ENCODE data around the gene TBC1D5. TPM values are rescaled to one million over a fixed set of nuclear protein-coding genes. Genes with fewer than 3 reads are reported as not detected.
"Not testable (repeated sequence)": the region's sequence is repeated elsewhere in the genome, so short reads cannot be mapped to it uniquely, and the experiment has no call there.

TBC1D5 gene
- total RNA-seq, 1 experiment from 2014 or later, result 59.4 TPM

- DNase-seq, result no peak
- Histone ChIP-seq H3K9me3 (replicated peaks) (no peaks in the 10 kb centered on the region), H3K27ac (no peak overlapping the region), H3K36me3 (no peaks in the 10 kb centered on the region), H3K4me1 (no peaks in the 10 kb centered on the region), H3K27me3 (no peaks in the 10 kb centered on the region), H3K4me3 (no peak overlapping the region)
Observed at GRCh38 chr3:17129556-17129955, 612.9 kb downstream of the TBC1D5 start.

GRCh38 chr3:17128671-17129070 is 613.8 kb downstream of the TBC1D5 start:
- H3K4me1 ChIP-seq; H3K27ac ChIP-seq; H3K36me3 ChIP-seq; H3K4me3 ChIP-seq; DNase-seq; H3K9me3 ChIP-seq (replicated peaks); H3K27me3 ChIP-seq: not testable (repeated sequence)

GRCh38 chr3:17125738-17126442 is 616.5 kb downstream of the TBC1D5 start:
- H3K4me1 ChIP-seq, result no peaks in the 10 kb centered on the region
- H3K9me3 ChIP-seq (replicated peaks), result no peaks in the 10 kb centered on the region
- no peaks in the 10 kb centered on the region for H3K36me3 ChIP-seq
- H3K27me3 ChIP-seq, result no peaks in the 10 kb centered on the region
- DNase-seq, result no peak
- H3K27ac ChIP-seq, result no peak overlapping the region
- no peak overlapping the region for H3K4me3 ChIP-seq

DNA sequence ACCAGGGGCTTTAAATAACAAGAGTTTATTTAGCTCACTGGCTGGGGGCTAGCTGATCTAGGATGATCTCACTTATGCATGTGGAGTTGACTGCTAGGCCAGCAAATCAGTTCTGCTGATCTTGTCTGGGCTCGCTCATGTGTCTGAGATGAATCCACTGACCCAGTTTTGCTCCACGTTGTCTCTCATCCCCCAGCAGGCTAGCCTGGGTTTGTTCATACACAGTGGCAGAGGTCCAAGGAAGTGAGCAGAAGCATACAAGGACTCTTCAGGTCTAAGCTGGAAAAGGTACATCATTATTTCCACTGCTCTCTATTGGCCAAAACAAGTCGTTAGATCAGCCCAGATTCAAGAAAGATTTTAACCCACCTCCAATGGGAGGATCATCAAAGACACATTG is 619.7 kb downstream of the TBC1D5 start:
- H3K9me3 ChIP-seq (replicated peaks), result no peaks in the 10 kb centered on the region
- no peaks in the 10 kb centered on the region for H3K27me3 ChIP-seq
- DNase-seq, result no peak
- no peak overlapping the region for H3K4me3 ChIP-seq
- no peaks in the 10 kb centered on the region for H3K36me3 ChIP-seq
- no peaks in the 10 kb centered on the region for H3K4me1 ChIP-seq
- no peak overlapping the region for H3K27ac ChIP-seq

DNA sequence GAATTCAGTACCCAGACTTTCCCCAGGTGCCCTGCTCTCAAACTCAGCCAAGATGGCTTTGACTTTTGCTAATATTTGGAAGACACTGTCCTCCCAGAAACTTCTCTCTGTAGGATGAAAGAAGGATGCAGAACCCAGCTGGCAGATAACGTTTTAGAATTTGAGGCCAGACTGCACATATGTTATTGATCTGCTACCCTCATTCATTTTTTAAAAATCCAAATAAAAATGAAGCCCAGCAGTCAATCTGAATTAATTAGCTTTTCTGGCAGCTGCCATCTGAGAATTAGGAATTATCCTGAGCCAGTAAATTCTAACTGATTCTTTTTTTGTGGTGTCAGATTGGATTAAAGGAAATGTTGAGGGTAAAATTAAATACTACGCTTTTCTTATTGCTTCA is 621.1 kb downstream of the TBC1D5 start:
- no peaks in the 10 kb centered on the region for H3K27me3 ChIP-seq
- H3K9me3 ChIP-seq (replicated peaks), result no peaks in the 10 kb centered on the region
- no peak for DNase-seq
- no peak overlapping the region for H3K27ac ChIP-seq
- no peaks in the 10 kb centered on the region for H3K4me1 ChIP-seq
- H3K4me3 ChIP-seq, result no peak overlapping the region
- H3K36me3 ChIP-seq, result no peaks in the 10 kb centered on the region

GRCh38 chr3:17120115-17120514 is 622.3 kb downstream of the TBC1D5 start:
- H3K36me3 ChIP-seq, result no peaks in the 10 kb centered on the region
- H3K4me1 ChIP-seq, result no peaks in the 10 kb centered on the region
- no peak overlapping the region for H3K27ac ChIP-seq
- H3K4me3 ChIP-seq, result no peak overlapping the region
- H3K27me3 ChIP-seq, result no peaks in the 10 kb centered on the region
- no peak for DNase-seq
- H3K9me3 ChIP-seq (replicated peaks), result no peaks in the 10 kb centered on the region

DNA sequence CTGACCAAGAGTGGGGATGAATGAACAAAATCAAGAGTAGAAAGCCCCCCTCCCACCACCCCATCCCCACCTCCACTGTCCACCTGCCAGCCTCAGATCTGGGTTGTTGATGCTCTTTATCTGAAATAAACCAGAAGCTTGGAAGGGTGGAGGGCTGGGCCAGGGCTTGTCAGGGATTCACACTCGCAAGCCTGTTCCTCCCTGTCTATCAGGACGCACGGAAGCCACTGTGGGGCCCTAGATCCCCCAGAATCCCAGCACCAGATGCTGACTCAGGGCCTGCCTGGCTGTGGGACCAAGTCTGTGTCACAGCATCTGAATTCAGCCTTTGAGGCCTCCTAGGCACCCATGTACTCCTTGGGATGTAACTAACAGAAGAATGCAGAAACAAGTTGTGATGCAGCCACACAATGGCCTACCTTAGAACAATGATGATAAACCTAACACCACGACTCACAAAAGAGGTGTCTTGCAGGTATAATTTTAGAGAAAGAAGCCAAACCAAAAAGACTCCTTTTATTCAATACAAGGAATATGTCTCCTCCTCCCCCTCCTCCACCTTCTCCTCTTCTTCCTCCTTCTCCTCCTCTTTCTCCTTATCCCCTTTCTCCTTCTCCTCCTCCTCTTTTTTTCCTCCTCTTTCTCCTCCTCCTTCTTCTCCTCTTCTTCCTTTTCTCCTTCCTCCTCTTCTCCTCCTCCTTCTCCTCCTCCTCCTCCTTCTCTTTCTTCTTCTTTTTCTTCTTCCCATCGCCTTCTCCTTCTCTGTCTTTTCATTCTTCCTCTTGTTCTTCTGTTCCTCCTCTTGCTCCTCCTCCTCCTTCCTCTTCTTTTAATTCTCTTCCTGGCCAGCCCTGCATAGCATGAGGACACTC is 623.0 kb downstream of the TBC1D5 start:
- no peaks in the 10 kb centered on the region for H3K4me1 ChIP-seq
- H3K27me3 ChIP-seq, result no peaks in the 10 kb centered on the region
- no peak overlapping the region for H3K4me3 ChIP-seq
- H3K9me3 ChIP-seq (replicated peaks), result no peaks in the 10 kb centered on the region
- H3K27ac ChIP-seq, result no peak overlapping the region
- no peak for DNase-seq
- no peaks in the 10 kb centered on the region for H3K36me3 ChIP-seq

- Histone ChIP-seq H3K4me3 (no peak overlapping the region), H3K27me3 (no peaks in the 10 kb centered on the region), H3K36me3 (no peaks in the 10 kb centered on the region), H3K27ac (no peak overlapping the region), H3K4me1 (no peaks in the 10 kb centered on the region), H3K9me3 (replicated peaks) (no peaks in the 10 kb centered on the region)
- DNase-seq, result no peak
Observed at GRCh38 chr3:17118771-17119170, 623.7 kb downstream of the TBC1D5 start.

- Histone ChIP-seq H3K4me3 (no peak overlapping the region), H3K27me3 (no peaks in the 10 kb centered on the region), H3K4me1 (no peaks in the 10 kb centered on the region), H3K27ac (no peak overlapping the region), H3K36me3 (no peaks in the 10 kb centered on the region), H3K9me3 (replicated peaks) (no peaks in the 10 kb centered on the region)
- no peak for DNase-seq
Observed at GRCh38 chr3:17116007-17116600, 626.3 kb downstream of the TBC1D5 start.

GRCh38 chr3:17115186-17115585 is 627.2 kb downstream of the TBC1D5 start:
- no peak overlapping the region for H3K27ac ChIP-seq
- H3K27me3 ChIP-seq, result no peaks in the 10 kb centered on the region
- H3K36me3 ChIP-seq, result no peaks in the 10 kb centered on the region
- H3K9me3 ChIP-seq (replicated peaks), result no peaks in the 10 kb centered on the region
- H3K4me1 ChIP-seq, result no peaks in the 10 kb centered on the region
- no peak overlapping the region for H3K4me3 ChIP-seq
- DNase-seq, result no peak

DNA sequence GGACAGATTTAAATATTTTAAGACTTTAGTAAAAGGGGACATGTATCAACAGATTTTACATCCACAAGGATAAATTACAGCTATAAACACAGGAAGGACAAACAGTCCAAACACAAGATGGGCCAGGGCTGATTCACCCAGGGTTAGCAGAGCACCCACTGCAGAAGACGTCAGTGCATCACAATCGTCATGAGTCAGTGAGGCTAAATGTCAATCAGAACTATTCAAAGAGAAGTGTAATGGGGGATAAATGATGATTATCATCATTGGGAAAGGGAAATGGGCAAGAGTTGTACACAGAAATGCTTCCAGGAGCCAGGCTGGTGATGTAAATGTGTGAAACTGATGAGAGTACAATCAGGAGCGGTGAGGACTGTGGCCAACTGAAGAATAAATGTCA is 630.8 kb downstream of the TBC1D5 start:
- Histone ChIP-seq H3K27me3 (no peaks in the 10 kb centered on the region), H3K4me3 (no peak overlapping the region), H3K27ac (no peak overlapping the region), H3K4me1 (no peaks in the 10 kb centered on the region), H3K36me3 (no peaks in the 10 kb centered on the region), H3K9me3 (replicated peaks) (no peaks in the 10 kb centered on the region)
- DNase-seq, result no peak

DNA sequence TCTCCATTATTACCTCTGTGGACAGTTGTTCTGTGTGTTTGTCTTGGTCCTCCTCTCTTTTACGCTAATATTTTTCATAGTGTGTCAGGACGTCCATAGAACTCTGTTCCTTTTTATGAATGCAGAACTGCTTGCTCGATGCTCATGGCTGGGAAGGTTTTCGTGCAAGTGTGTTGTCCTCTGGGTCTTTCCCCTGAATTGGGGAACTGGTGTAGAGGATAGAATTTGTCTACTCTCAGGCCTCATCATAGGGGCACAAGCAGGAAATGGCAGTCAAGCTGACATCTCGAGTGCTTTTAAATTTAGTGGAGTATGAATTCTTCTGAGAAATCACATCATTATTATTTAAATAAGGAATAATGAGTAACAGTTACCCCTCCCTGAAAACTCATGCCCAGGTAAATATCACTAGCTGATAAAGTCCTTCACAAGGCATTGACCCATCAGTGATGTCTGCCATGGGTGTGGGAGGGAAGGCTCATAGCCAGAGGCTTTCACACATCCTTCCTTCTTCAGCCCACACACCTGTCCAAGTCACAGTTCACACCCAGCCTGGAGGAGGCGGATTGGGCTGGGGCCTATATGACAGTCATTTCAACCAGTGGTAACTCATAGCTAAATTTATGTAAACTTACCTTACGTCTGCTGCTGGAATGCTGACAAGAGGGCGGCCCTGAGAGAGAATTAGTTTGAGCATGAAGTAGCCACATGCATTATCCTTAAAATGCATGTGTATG is 631.6 kb downstream of the TBC1D5 start:
- no peak for DNase-seq
- H3K4me1 ChIP-seq, result no peaks in the 10 kb centered on the region
- H3K27me3 ChIP-seq, result no peaks in the 10 kb centered on the region
- H3K27ac ChIP-seq, result no peak overlapping the region
- no peaks in the 10 kb centered on the region for H3K36me3 ChIP-seq
- H3K4me3 ChIP-seq, result no peak overlapping the region
- no peaks in the 10 kb centered on the region for H3K9me3 ChIP-seq (replicated peaks)

All from SJCRH30 (cell line).